Measurements from ENCODE around the gene NPIPB8.
"Not testable (repeated sequence)": the region's sequence is repeated elsewhere in the genome, so short reads cannot be mapped to it uniquely, and the experiment has no call there.

Gene NPIPB8

GRCh38 chr16:28609631-28610594, 28.0 kb upstream of the NPIPB8 start, which contains the start of gene SULT1A1:
Gene SULT1A1 (minus strand): TSS chr16:28610044. CDS start chr16:28608855, 1,189 bp downstream.
- H2AK5ac ChIP-seq (ENCODE audit: low read depth, low read length) = no peak within 1 kb of the TSS
- no peaks in the 10 kb centered on the region for H3K27me3 ChIP-seq (ENCODE audit: control insufficient read depth in 3 of 3, insufficient read depth in 3 of 3, low read depth in 1 of 3, low read length in 3 of 3)
- H3K4me3 ChIP-seq (ENCODE audit: low read length in 2 of 2) = no peak within 1 kb of the TSS
- H2BK15ac ChIP-seq (ENCODE audit: low read length) = peak within 1 kb of the TSS; percentile 58
- H3K27ac ChIP-seq (replicated peaks; ENCODE audit: low read length) = no peak within 1 kb of the TSS
- WGBS, 2 donors (ENCODE audit: extremely low coverage in 2 of 2, insufficient read length in 2 of 2, insufficient replicate concordance in 1 of 2) = no CpG with 5 or more reads among the region's 11 CpGs
- H3K18ac ChIP-seq (ENCODE audit: low read length) = peak within 1 kb of the TSS; percentile 65
- no peaks in the 10 kb centered on the region for H3K36me3 ChIP-seq (replicated peaks in 1 of 2; ENCODE audit: control insufficient read depth in 2 of 2, insufficient read depth in 2 of 2, low read length in 2 of 2)
- H3K9ac ChIP-seq (ENCODE audit: low read depth, low read length, poor library complexity) = peak within 1 kb of the TSS; percentile 21
- H2BK120ac ChIP-seq (ENCODE audit: low read depth, low read length) = no peak within 1 kb of the TSS
- no peak within 1 kb of the TSS for H4K91ac ChIP-seq (ENCODE audit: low read depth, low read length, poor library complexity)
- peak within 1 kb of the TSS; percentile 53 for H2BK5ac ChIP-seq (ENCODE audit: low read length)
- peak within 1 kb of the TSS; percentile 66 for H3K4ac ChIP-seq (ENCODE audit: low read length)
- no peak within 1 kb of the TSS for H3K23ac ChIP-seq (ENCODE audit: low read depth, low read length, poor library complexity)
- no peak within 1 kb of the TSS for H3K4me2 ChIP-seq (ENCODE audit: insufficient read depth, low read length, poor library complexity, severe bottlenecking)
- H2BK12ac ChIP-seq (ENCODE audit: low read length) = no peak within 1 kb of the TSS
- no peaks in the 10 kb centered on the region for H3K9me3 ChIP-seq (replicated peaks in 1 of 2; ENCODE audit: control insufficient read depth in 2 of 2, insufficient read depth in 1 of 2, low read depth in 1 of 2, low read length in 2 of 2)
- no peaks in the 10 kb centered on the region for H3K79me1 ChIP-seq (ENCODE audit: low read depth, low read length)
- peak within 1 kb of the TSS; percentile 68 for H2AFZ ChIP-seq (ENCODE audit: low read length)
- no peak for DNase-seq (ENCODE audit: low spot score)
- peaks cover 0 to 7% of the 10 kb centered on the region in 2 donors for H3K4me1 ChIP-seq (ENCODE audit: control insufficient read depth in 2 of 2, insufficient read depth in 1 of 2, low read depth in 1 of 2, low read length in 2 of 2)
- peak within 1 kb of the TSS; percentile 38 for H3K14ac ChIP-seq (ENCODE audit: low read length)
- H4K8ac ChIP-seq (ENCODE audit: low read depth, low read length) = no peak within 1 kb of the TSS

GRCh38 chr16:28610595-28611191, 27.2 kb upstream of the NPIPB8 start:
- Histone ChIP-seq H3K18ac (ENCODE audit: low read length) (peak overlapping the region; percentile 28), H2BK12ac (ENCODE audit: low read length) (no peak overlapping the region), H3K9ac (ENCODE audit: low read depth, low read length, poor library complexity) (no peak overlapping the region), H2AFZ (ENCODE audit: low read length) (peak overlapping the region; percentile 22), H3K23ac (ENCODE audit: low read depth, low read length, poor library complexity) (no peak overlapping the region), H2BK15ac (ENCODE audit: low read length) (no peak overlapping the region), H3K4me3 (ENCODE audit: low read length in 2 of 2) (no peak overlapping the region), H3K4me1 (ENCODE audit: control insufficient read depth in 2 of 2, insufficient read depth in 1 of 2, low read depth in 1 of 2, low read length in 2 of 2) (peaks cover 0 to 7% of the 10 kb centered on the region in 2 donors), H4K8ac (ENCODE audit: low read depth, low read length) (no peak overlapping the region), H3K36me3 (replicated peaks in 1 of 2; ENCODE audit: control insufficient read depth in 2 of 2, insufficient read depth in 2 of 2, low read length in 2 of 2) (no peaks in the 10 kb centered on the region), H3K9me3 (replicated peaks in 1 of 2; ENCODE audit: control insufficient read depth in 2 of 2, insufficient read depth in 1 of 2, low read depth in 1 of 2, low read length in 2 of 2) (no peaks in the 10 kb centered on the region), H2AK5ac (ENCODE audit: low read depth, low read length) (no peak overlapping the region), H3K4ac (ENCODE audit: low read length) (no peak overlapping the region), H4K91ac (ENCODE audit: low read depth, low read length, poor library complexity) (no peak overlapping the region), H2BK120ac (ENCODE audit: low read depth, low read length) (no peak overlapping the region), H3K27ac (replicated peaks; ENCODE audit: low read length) (no peak overlapping the region), H3K14ac (ENCODE audit: low read length) (peak overlapping the region; percentile 38), H3K4me2 (ENCODE audit: insufficient read depth, low read length, poor library complexity, severe bottlenecking) (no peak overlapping the region), H3K79me1 (ENCODE audit: low read depth, low read length) (no peaks in the 10 kb centered on the region), H3K27me3 (ENCODE audit: control insufficient read depth in 3 of 3, insufficient read depth in 3 of 3, low read depth in 1 of 3, low read length in 3 of 3) (no peaks in the 10 kb centered on the region), H2BK5ac (ENCODE audit: low read length) (no peak overlapping the region)
- DNase-seq (ENCODE audit: low spot score) = no peak
- no CpG with 5 or more reads among the region's 10 CpGs for WGBS, 2 donors (ENCODE audit: extremely low coverage in 2 of 2, insufficient read length in 2 of 2, insufficient replicate concordance in 1 of 2)

- not testable (repeated sequence) for H3K4me2 ChIP-seq (ENCODE audit: insufficient read depth, low read length, poor library complexity, severe bottlenecking); H3K23ac ChIP-seq (ENCODE audit: low read depth, low read length, poor library complexity); H3K27ac ChIP-seq (replicated peaks; ENCODE audit: low read length); H2AFZ ChIP-seq (ENCODE audit: low read length); H2BK15ac ChIP-seq (ENCODE audit: low read length); H3K4ac ChIP-seq (ENCODE audit: low read length); H3K4me3 ChIP-seq (ENCODE audit: low read length in 2 of 2); DNase-seq (ENCODE audit: low spot score); H2BK120ac ChIP-seq (ENCODE audit: low read depth, low read length); H2BK12ac ChIP-seq (ENCODE audit: low read length); H3K27me3 ChIP-seq (ENCODE audit: control insufficient read depth in 3 of 3, insufficient read depth in 3 of 3, low read depth in 1 of 3, low read length in 3 of 3); H3K9ac ChIP-seq (ENCODE audit: low read depth, low read length, poor library complexity); H4K91ac ChIP-seq (ENCODE audit: low read depth, low read length, poor library complexity); H3K79me1 ChIP-seq (ENCODE audit: low read depth, low read length); H3K4me1 ChIP-seq (ENCODE audit: control insufficient read depth in 2 of 2, insufficient read depth in 1 of 2, low read depth in 1 of 2, low read length in 2 of 2); H3K18ac ChIP-seq (ENCODE audit: low read length); H3K14ac ChIP-seq (ENCODE audit: low read length); H3K9me3 ChIP-seq (replicated peaks in 1 of 2; ENCODE audit: control insufficient read depth in 2 of 2, insufficient read depth in 1 of 2, low read depth in 1 of 2, low read length in 2 of 2); H2BK5ac ChIP-seq (ENCODE audit: low read length); H3K36me3 ChIP-seq (replicated peaks in 1 of 2; ENCODE audit: control insufficient read depth in 2 of 2, insufficient read depth in 2 of 2, low read length in 2 of 2); H2AK5ac ChIP-seq (ENCODE audit: low read depth, low read length); H4K8ac ChIP-seq (ENCODE audit: low read depth, low read length)
- no CpG with 5 or more reads among the region's 17 CpGs for WGBS, 2 donors (ENCODE audit: extremely low coverage in 2 of 2, insufficient read length in 2 of 2, insufficient replicate concordance in 1 of 2)
Measured at GRCh38 chr16:28612359-28613280, 25.2 kb upstream of the NPIPB8 start.
